WTC11 (cell line): ENCODE data around the gene ITPK1. TPM values are rescaled to one million over a fixed set of nuclear protein-coding genes. Genes with fewer than 3 reads are reported as not detected.

Experiments
- ATAC-seq: fragments of 200-7000 bp; cut with Tn5 transposase; 2 replicates; pipeline ENCODE4 v1.10.0; 2021; ENCODE audit warnings: mild to moderate bottlenecking, moderate library complexity
- CTCF ChIA-PET: fragments of 300-600 bp; sonication (Branson Sonifier 250); formaldehyde crosslinking; loops from one replicate; lab custom pipeline; 2021; ENCODE audit warnings: antibody characterized with exemption; lab: Charles Lee
- POLR2A ChIA-PET: fragments of 350-600 bp; sonication (Branson Sonifier 250); formaldehyde crosslinking; loops from one replicate; lab custom pipeline; 2021; ENCODE audit warnings: antibody characterized with exemption; lab: Charles Lee
- DNase-seq: peaks from one replicate; pipeline ENCODE4 v3.0.0; 2021; ENCODE audit warnings: low spot score
- H3K27ac Mint-ChIP-seq: 2 replicates; pipeline ENCODE4 v1.8.0; 2021; ENCODE audit warnings: mixed read lengths
- H3K27me3 Mint-ChIP-seq: 2 replicates; pipeline ENCODE4 v1.8.0; 2021; ENCODE audit warnings: low read depth, mild to moderate bottlenecking, moderate library complexity, mixed read lengths
- H3K36me3 Mint-ChIP-seq: 2 replicates; pipeline ENCODE4 v1.8.0; 2021; ENCODE audit warnings: mixed read lengths
- H3K4me1 Mint-ChIP-seq: 2 replicates; pipeline ENCODE4 v1.8.0; 2022; ENCODE audit warnings: mixed read lengths
- H3K4me3 Mint-ChIP-seq: 2 replicates; pipeline ENCODE4 v1.8.0; 2021; ENCODE audit warnings: mild to moderate bottlenecking, moderate library complexity, mixed read lengths
- H3K9me3 Mint-ChIP-seq: 2 replicates; pipeline ENCODE4 v1.8.0; 2021; ENCODE audit warnings: mixed read lengths
- AFF4 ChIP-seq: sonication (generic); formaldehyde crosslinking; IDR thresholded peaks from 2 replicates; pipeline ENCODE4 v1.8.1; 2023; ENCODE audit warnings: mild to moderate bottlenecking, missing genetic modification reagents, borderline replicate concordance
- ATF6 ChIP-seq: sonication (generic); formaldehyde crosslinking; IDR thresholded peaks from 2 replicates; pipeline ENCODE4 v1.8.1; 2023; ENCODE audit warnings: mild to moderate bottlenecking, missing genetic modification reagents
- E2F5 ChIP-seq: sonication (generic); formaldehyde crosslinking; IDR thresholded peaks from 2 replicates; pipeline ENCODE4 v1.8.1; 2022; ENCODE audit warnings: mild to moderate bottlenecking, moderate library complexity, missing genetic modification reagents
- ELF4 ChIP-seq: sonication (generic); formaldehyde crosslinking; IDR thresholded peaks from 2 replicates; pipeline ENCODE4 v1.8.1; 2022; ENCODE audit warnings: low read depth, mild to moderate bottlenecking, moderate library complexity, missing genetic modification reagents
- GRHL2 ChIP-seq: fragments of 250-450 bp; sonication (Bioruptor Pico); IDR thresholded peaks from 2 replicates; pipeline ENCODE4 v1.8.0; 2022; ENCODE audit warnings: mild to moderate bottlenecking, moderate library complexity; ENCODE audit not compliant: insufficient replicate concordance, severe bottlenecking
- GTF2I ChIP-seq: fragments of 250-450 bp; sonication (Bioruptor Pico); conservative IDR thresholded peaks from 2 replicates; pipeline ENCODE4 v1.4.0; 2021; ENCODE audit warnings: mild to moderate bottlenecking
- HMGA2 ChIP-seq: fragments of 250-450 bp; sonication (Bioruptor Pico); IDR thresholded peaks from 2 replicates; pipeline ENCODE4 v1.4.0; 2021; ENCODE audit warnings: mild to moderate bottlenecking, moderate library complexity
- JAZF1 ChIP-seq: fragments of 250-450 bp; sonication (Bioruptor Pico); IDR thresholded peaks from 2 replicates; pipeline ENCODE4 v1.9.0; 2021; ENCODE audit warnings: moderate library complexity, mild to moderate bottlenecking, inconsistent platforms
- KAT7 ChIP-seq: sonication (generic); formaldehyde crosslinking; IDR thresholded peaks from 2 replicates; pipeline ENCODE4 v1.8.1; 2023; ENCODE audit warnings: missing genetic modification reagents, mild to moderate bottlenecking, borderline replicate concordance
- MYBL2 ChIP-seq: sonication (generic); formaldehyde crosslinking; IDR thresholded peaks from 2 replicates; pipeline ENCODE4 v1.8.1; 2023; ENCODE audit warnings: mild to moderate bottlenecking, moderate library complexity, missing genetic modification reagents
- NFE2L1 ChIP-seq: sonication (generic); formaldehyde crosslinking; IDR thresholded peaks from 2 replicates; pipeline ENCODE4 v1.8.1; 2023; ENCODE audit warnings: missing genetic modification reagents
- NFYB ChIP-seq: sonication (generic); formaldehyde crosslinking; conservative IDR thresholded peaks from 2 replicates; pipeline ENCODE4 v1.8.0; 2022; ENCODE audit warnings: low read depth, missing genetic modification reagents
- PRRX2 ChIP-seq: fragments of 250-450 bp; sonication (Bioruptor Pico); IDR thresholded peaks from 2 replicates; pipeline ENCODE4 v1.8.0; 2021; ENCODE audit warnings: mild to moderate bottlenecking
- SP1 ChIP-seq: sonication (generic); formaldehyde crosslinking; conservative IDR thresholded peaks from 2 replicates; pipeline ENCODE4 v1.8.1; 2022; ENCODE audit warnings: missing genetic modification reagents
- TEAD4 ChIP-seq: sonication (generic); formaldehyde crosslinking; IDR thresholded peaks from 2 replicates; pipeline ENCODE4 v1.8.0; 2022; ENCODE audit warnings: mild to moderate bottlenecking, missing genetic modification reagents
- ZNF396 ChIP-seq: fragments of 250-450 bp; sonication (Bioruptor Pico); IDR thresholded peaks from 2 replicates; pipeline ENCODE4 v1.8.0; 2021; ENCODE audit warnings: mild to moderate bottlenecking, moderate library complexity, borderline replicate concordance
- ZSCAN18 ChIP-seq: fragments of 250-450 bp; sonication (Bioruptor Pico); IDR thresholded peaks from 2 replicates; pipeline ENCODE4 v2.1.2; 2022; ENCODE audit warnings: mild to moderate bottlenecking, moderate library complexity
- total RNA-seq: library from RNA; stranded (reverse); gene quantifications from 3 replicates; pipeline ENCODE4 v1.2.3, GENCODE V29; 2021

ITPK1 gene
- total RNA-seq, 1 experiment from 2014 or later = 144 TPM

- TF ChIP-seq NFYB (CRISPR knock-in tag) (no peak), ELF4 (CRISPR knock-in tag) (no peak)
- TF ChIP-seq, all 79 proteins: peak for 0
Observed at GRCh38 chr14:92986254-92987147, 129.2 kb downstream of the ITPK1 start (continued).

- no peak overlapping the region for H3K4me3 Mint-ChIP-seq
- ChIA-PET POLR2A (no interaction called here), CTCF (interaction anchor here (1.1 kb wide), 1 partner anchor 127 kb away, joined by 3 read pairs; no protein-coding TSS in a partner anchor)
- peaks cover 20% of the 10 kb centered on the region for H3K9me3 Mint-ChIP-seq
- H3K27ac Mint-ChIP-seq = no peak overlapping the region
- DNase-seq = no peak
- H3K36me3 Mint-ChIP-seq = peaks cover 27% of the 10 kb centered on the region
- TF ChIP-seq NFE2L1 (CRISPR knock-in tag) (no peak), E2F5 (no peak), ZSCAN18 (CRISPR knock-in tag) (no peak), ATF6 (no peak), KAT7 (CRISPR knock-in tag) (no peak), MYBL2 (no peak), HMGA2 (CRISPR knock-in tag) (no peak), SP1 (CRISPR knock-in tag) (no peak), JAZF1 (CRISPR knock-in tag) (no peak), PRRX2 (CRISPR knock-in tag) (no peak), GTF2I (CRISPR knock-in tag) (no peak), ZNF396 (CRISPR knock-in tag) (no peak), ELF4 (CRISPR knock-in tag) (no peak), TEAD4 (CRISPR knock-in tag) (no peak), GRHL2 (no peak), AFF4 (CRISPR knock-in tag) (no peak)
- TF ChIP-seq, all 79 proteins: peak for 0
- Mint-ChIP-seq H3K27me3 (no peaks in the 10 kb centered on the region; the same call in 1 of the 2 replicates), H3K4me1 (0 out of 2 replicates have a peak, but pooled peaks cover 2% of the 10 kb centered on the region)
- ATAC-seq = no peak
Observed at GRCh38 chr14:92985521-92985920, 130.2 kb downstream of the ITPK1 start.
